Spinal cord (tissue), 10 donors: ENCODE measurements around the gene MVP. TPM values are rescaled to one million over a fixed set of nuclear protein-coding genes. Genes with fewer than 3 reads are reported as not detected.
"Not testable (repeated sequence)": the region's sequence is repeated elsewhere in the genome, so short reads cannot be mapped to it uniquely, and the experiment has no call there.

Experiments used
- DNase-seq, 6 donors: peaks; one replicate each; pipeline versions ENCODE4 v3.0.0 to v3.0.0-alpha.2; 2013 to 2015; ENCODE audit warnings: low spot score in 6 of 6, low read depth in 4 of 6
- H3K27ac ChIP-seq: one replicate; pipeline ENCODE4 v1.5.1; 2013; ENCODE audit warnings: low read depth, low read length, control low read depth
- H3K27me3 ChIP-seq: one replicate; pipeline ENCODE4 v1.6.1; 2013; ENCODE audit warnings: low read length; ENCODE audit not compliant: control insufficient read depth, insufficient read depth
- H3K36me3 ChIP-seq: one replicate; pipeline ENCODE4 v1.6.1; 2013; ENCODE audit warnings: low read length; ENCODE audit not compliant: control insufficient read depth, insufficient read depth
- H3K4me1 ChIP-seq: one replicate; pipeline ENCODE4 v1.6.1; 2013; ENCODE audit warnings: low read length; ENCODE audit not compliant: control insufficient read depth, insufficient read depth
- H3K4me3 ChIP-seq: one replicate; pipeline ENCODE4 v1.5.1; 2013; ENCODE audit warnings: low read depth, low read length, control low read depth
- H3K9me3 ChIP-seq: one replicate; pipeline ENCODE4 v1.6.1; 2013; ENCODE audit warnings: low read length; ENCODE audit not compliant: control insufficient read depth, insufficient read depth
- WGBS: methylation state at CpG from one replicate; pipeline ENCODE4 v1.1.5; 2013; ENCODE audit warnings: missing lambda C conversion rate; ENCODE audit not compliant: insufficient coverage; 5-methylcytosine and 5-hydroxymethylcytosine counted together
- polyA plus RNA-seq, 2 donors: library from polyadenylated mRNA; unstranded; fragments of 120-200 nt; gene quantifications; one replicate each; pipeline ENCODE4 v1.2.1, GENCODE V29; 2013; ENCODE audit not compliant: insufficient read length in 2 of 2
- total RNA-seq, 2 donors: library from RNA; depleted of rRNA in 1 of 2; stranded (reverse); fragments of 120-200 nt in 1 of 2; fragments of >200 nt in 1 of 2; gene quantifications; one replicate each; pipeline versions ENCODE4 v1.2.3 to v1.2.4, GENCODE V29; 2013 to 2014
- donor health status: healthy.

MVP gene
- total and polyA plus RNA-seq, 4 donors, result 11.8 to 35.8 (median 17.6) TPM

- no peaks in the 10 kb centered on the region for H3K9me3 ChIP-seq
- H3K4me1 ChIP-seq, result peaks cover 18% of the 10 kb centered on the region
- no peaks in the 10 kb centered on the region for H3K27me3 ChIP-seq
- H3K27ac ChIP-seq, result no peak overlapping the region
- peak in 2 of 6 donors; percentile 71 to 79 for DNase-seq
- no peaks in the 10 kb centered on the region for H3K36me3 ChIP-seq
- peak overlapping the region; percentile 43 for H3K4me3 ChIP-seq
- 5% methylated on average over 33 of the region's 38 CpGs for WGBS
These were observed 35.3 kb upstream of the MVP start for GRCh38 chr16:29784901-29785500.

- not testable (repeated sequence) for H3K27me3 ChIP-seq, DNase-seq, H3K9me3 ChIP-seq, H3K4me3 ChIP-seq, H3K36me3 ChIP-seq, H3K27ac ChIP-seq
- H3K4me1 ChIP-seq, result peaks cover 22% of the 10 kb centered on the region
- WGBS, result 88% methylated on average over 4 of the region's 4 CpGs
These were observed 33.1 kb upstream of the MVP start for GRCh38 chr16:29787155-29787554.

- Histone ChIP-seq H3K27ac (peak overlapping the region; percentile 94), H3K27me3 (no peaks in the 10 kb centered on the region), H3K4me3 (peak overlapping the region; percentile 61), H3K36me3 (no peaks in the 10 kb centered on the region), H3K9me3 (no peaks in the 10 kb centered on the region), H3K4me1 (peaks cover 28% of the 10 kb centered on the region)
- no peak for DNase-seq
- WGBS, result 57% methylated on average over 14 of the region's 20 CpGs
These were observed 30.5 kb upstream of the MVP start for GRCh38 chr16:29789775-29790182.

GRCh38 chr16:29790183-29790948 is 29.9 kb upstream of the MVP start, which contains the start of gene KIF22:
KIF22 (plus strand) TSS chr16:29790751; CDS start chr16:29790760, 9 bp downstream.
- H3K4me3 ChIP-seq, result peak within 1 kb of the TSS; percentile 61
- peaks cover 22% of the 10 kb centered on the region for H3K4me1 ChIP-seq
- under 1% methylated on average over 67 of the region's 67 CpGs for WGBS
- DNase-seq, result peak in 5 of 6 donors; percentile 98 to 100 (median 98)
- no peaks in the 10 kb centered on the region for H3K36me3 ChIP-seq
- H3K27me3 ChIP-seq, result no peaks in the 10 kb centered on the region
- no peaks in the 10 kb centered on the region for H3K9me3 ChIP-seq
- H3K27ac ChIP-seq, result peak within 1 kb of the TSS; percentile 94

- Histone ChIP-seq H3K4me1 (peaks cover 18% of the 10 kb centered on the region), H3K9me3 (no peaks in the 10 kb centered on the region), H3K4me3 (peak overlapping the region; percentile 61), H3K36me3 (no peaks in the 10 kb centered on the region), H3K27me3 (no peaks in the 10 kb centered on the region), H3K27ac (peak overlapping the region; percentile 11)
- no peak for DNase-seq
- 0% methylated on average over 22 of the region's 31 CpGs for WGBS
These were observed 29.1 kb upstream of the MVP start for GRCh38 chr16:29790949-29791844.

- no peaks in the 10 kb centered on the region for H3K27me3 ChIP-seq
- DNase-seq, result no peak
- H3K9me3 ChIP-seq, result no peaks in the 10 kb centered on the region
- peaks cover 7% of the 10 kb centered on the region for H3K36me3 ChIP-seq
- WGBS, result 83% methylated on average over 5 of the region's 9 CpGs
- no peak overlapping the region for H3K4me3 ChIP-seq
- peaks cover 18% of the 10 kb centered on the region for H3K4me1 ChIP-seq
- H3K27ac ChIP-seq, result no peak overlapping the region
These were observed 28.1 kb upstream of the MVP start for GRCh38 chr16:29791845-29792807.

- Histone ChIP-seq H3K36me3 (peaks cover 13% of the 10 kb centered on the region), H3K4me1 (peaks cover 18% of the 10 kb centered on the region)
- not testable (repeated sequence) for H3K9me3 ChIP-seq, H3K27ac ChIP-seq, H3K4me3 ChIP-seq, H3K27me3 ChIP-seq, DNase-seq
- 91% methylated on average over 18 of the region's 18 CpGs for WGBS
These were observed 27.1 kb upstream of the MVP start for GRCh38 chr16:29793153-29793552.

GRCh38 chr16:29794231-29794710 is 26.0 kb upstream of the MVP start:
- Histone ChIP-seq H3K9me3 (no peaks in the 10 kb centered on the region), H3K4me1 (peaks cover 18% of the 10 kb centered on the region), H3K27ac (no peak overlapping the region), H3K27me3 (no peaks in the 10 kb centered on the region), H3K4me3 (no peak overlapping the region), H3K36me3 (peaks cover 24% of the 10 kb centered on the region)
- WGBS, result 100% methylated on average over 1 of the region's 3 CpGs
- no peak for DNase-seq
